Uterus (tissue), 4 donors: Measurements from ENCODE around the gene NAT9. TPM values are rescaled to one million over a fixed set of nuclear protein-coding genes. Genes with fewer than 3 reads are reported as not detected.

Experiments
- DNase-seq, 2 donors: peaks; one replicate each; pipeline ENCODE4 v3.0.0-alpha.2; 2019 to 2020
- H3K27ac ChIP-seq, 2 donors: fragments of 200-600 bp; sonication (generic); 1 replicate in 1 of 2; 2 replicates in 1 of 2; pipeline ENCODE4 v1.5.1; 2016 to 2018
- H3K27me3 ChIP-seq, 2 donors: fragments of 200-600 bp; sonication (generic); one replicate each; pipeline ENCODE4 v1.5.1; 2018 to 2019; ENCODE audit warnings: control low read depth in 1 of 2
- H3K36me3 ChIP-seq, 2 donors: fragments of 200-600 bp; sonication (generic); one replicate each; pipeline ENCODE4 v1.5.1; 2019; ENCODE audit warnings: control low read depth in 1 of 2
- H3K4me1 ChIP-seq, 2 donors: fragments of 200-600 bp; sonication (generic); one replicate each; pipeline ENCODE4 v1.5.1; 2018 to 2019; ENCODE audit warnings: control low read depth in 1 of 2
- H3K4me3 ChIP-seq, 2 donors: fragments of 200-600 bp; sonication (generic); 1 replicate in 1 of 2; 2 replicates in 1 of 2; pipeline ENCODE4 v1.5.1; 2018 to 2019; ENCODE audit warnings: mild to moderate bottlenecking in 1 of 2
- H3K9me3 ChIP-seq, 2 donors: fragments of 200-600 bp; sonication (generic); one replicate each; pipeline ENCODE4 v1.5.1; 2019; ENCODE audit warnings: control low read depth in 1 of 2
- CTCF ChIP-seq, 4 experiments: fragments of 200-600 bp in 2 of 4; fragments of 450-650 bp in 2 of 4; sonication (generic) in 2 of 4; IDR thresholded peaks; one replicate each; pipeline ENCODE4 v1.5.1; 2016 to 2019; ENCODE audit warnings: antibody characterized with exemption in 4 of 4, mild to moderate bottlenecking in 2 of 4, moderate library complexity in 1 of 4
- POLR2A ChIP-seq, 2 donors: fragments of 450-650 bp; IDR thresholded peaks; one replicate each; pipeline ENCODE4 v1.6.1; 2016; ENCODE audit warnings: antibody characterized with exemption in 2 of 2, mild to moderate bottlenecking in 1 of 2, moderate library complexity in 1 of 2
- intact Hi-C: fragments of 100-400 bp; cut with DNase I; formaldehyde crosslinking; loops from one replicate; pipeline ENCODE4 v1.15.1; 2023; ENCODE audit warnings: low total_unique reads
- total RNA-seq, 4 donors: library from RNA; depleted of rRNA in 3 of 4; stranded (reverse); fragments of >200 nt in 3 of 4; gene quantifications; one replicate each; pipeline versions ENCODE4 v1.1.0 to v1.2.4, GENCODE V29; 2014 to 2023
- donor health status: DM: yes; HTN: yes; CAD: no.

The NAT9 gene
- total RNA-seq, 4 donors from 2014 or later, result 5.4 to 53.3 (median 33.9) TPM

- no peak overlapping the region for H3K27ac ChIP-seq
- no peak for TF ChIP-seq CTCF (IDR thresholded peaks at IDR 0.05)
- no peak for TF ChIP-seq POLR2A (IDR thresholded peaks at IDR 0.05)
- no peak for DNase-seq
- H3K4me1 ChIP-seq, result no peaks in the 10 kb centered on the region
- H3K27me3 ChIP-seq, result no peaks in the 10 kb centered on the region
- no peak overlapping the region for H3K4me3 ChIP-seq
- no peaks in the 10 kb centered on the region for H3K9me3 ChIP-seq
- H3K36me3 ChIP-seq, result no peaks in the 10 kb centered on the region
- intact Hi-C loops, result no loop called here
Observed at GRCh38 chr17:74761931-74762330, 14.2 kb downstream of the NAT9 start.

GRCh38 chr17:74761419-74761818 is 14.7 kb downstream of the NAT9 start:
- Histone ChIP-seq H3K4me3 (no peak overlapping the region), H3K9me3 (no peaks in the 10 kb centered on the region), H3K27me3 (no peaks in the 10 kb centered on the region), H3K4me1 (no peaks in the 10 kb centered on the region), H3K27ac (no peak overlapping the region), H3K36me3 (no peaks in the 10 kb centered on the region)
- DNase-seq, result no peak
- no peak for TF ChIP-seq POLR2A (IDR thresholded peaks at IDR 0.05)
- TF ChIP-seq CTCF (IDR thresholded peaks at IDR 0.05), result no peak
- intact Hi-C loops, result no loop called here

GRCh38 chr17:74760404-74761105 is 15.6 kb downstream of the NAT9 start:
- intact Hi-C loops, result no loop called here
- Histone ChIP-seq H3K36me3 (no peaks in the 10 kb centered on the region), H3K27me3 (no peaks in the 10 kb centered on the region), H3K4me1 (no peaks in the 10 kb centered on the region), H3K9me3 (no peaks in the 10 kb centered on the region), H3K27ac (no peak overlapping the region), H3K4me3 (no peak overlapping the region)
- DNase-seq, result no peak
- TF ChIP-seq POLR2A (IDR thresholded peaks at IDR 0.05), result no peak
- TF ChIP-seq CTCF (IDR thresholded peaks at IDR 0.05), result no peak

- DNase-seq, result no peak
- TF ChIP-seq CTCF (IDR thresholded peaks at IDR 0.05) (no peak), POLR2A (IDR thresholded peaks at IDR 0.05) (no peak)
- intact Hi-C loops, result no loop called here
- H3K27ac ChIP-seq, result no peak overlapping the region
- no peaks in the 10 kb centered on the region for H3K27me3 ChIP-seq
- no peaks in the 10 kb centered on the region for H3K36me3 ChIP-seq
- no peaks in the 10 kb centered on the region for H3K4me1 ChIP-seq
- no peaks in the 10 kb centered on the region for H3K9me3 ChIP-seq
- no peak overlapping the region for H3K4me3 ChIP-seq
Observed at GRCh38 chr17:74759941-74760340, 16.2 kb downstream of the NAT9 start.

- DNase-seq, result no peak
- Histone ChIP-seq H3K36me3 (no peaks in the 10 kb centered on the region), H3K27me3 (no peaks in the 10 kb centered on the region), H3K27ac (no peak overlapping the region), H3K9me3 (no peaks in the 10 kb centered on the region), H3K4me1 (no peaks in the 10 kb centered on the region), H3K4me3 (no peak overlapping the region)
- no peak for TF ChIP-seq POLR2A (IDR thresholded peaks at IDR 0.05)
- TF ChIP-seq CTCF (IDR thresholded peaks at IDR 0.05), result no peak
- intact Hi-C loops, result no loop called here
Observed at GRCh38 chr17:74759243-74759801, 16.8 kb downstream of the NAT9 start.
